ENCODE measurements around the gene PTGR3.

PTGR3 gene

GRCh38 chr18:75167759-75168618 is 41.0 kb downstream of the PTGR3 start:
- no peak for DNase-seq

- no peak for DNase-seq
Observed at GRCh38 chr18:75167137-75167536, 41.8 kb downstream of the PTGR3 start.

DNA sequence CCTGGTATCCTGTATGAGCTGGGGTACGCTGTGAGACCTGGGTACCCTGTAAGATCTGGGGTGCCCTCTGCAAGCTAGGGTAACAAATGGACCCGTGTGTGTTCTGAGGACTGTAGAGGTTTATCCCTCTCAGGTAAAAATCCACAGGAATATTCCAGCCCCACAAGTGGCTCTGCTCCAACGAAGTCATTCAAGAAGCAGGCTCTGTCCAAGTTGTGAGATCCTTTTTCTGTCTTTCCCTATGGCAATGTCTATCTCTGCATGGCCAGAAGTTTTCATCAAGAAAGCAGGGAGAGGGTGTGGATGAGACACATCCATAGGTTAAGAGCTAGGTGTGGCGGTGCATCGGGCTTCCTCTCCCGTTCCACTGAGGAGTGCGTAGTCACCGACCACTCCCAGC is 43.0 kb downstream of the PTGR3 start:
- no peak for DNase-seq

DNA sequence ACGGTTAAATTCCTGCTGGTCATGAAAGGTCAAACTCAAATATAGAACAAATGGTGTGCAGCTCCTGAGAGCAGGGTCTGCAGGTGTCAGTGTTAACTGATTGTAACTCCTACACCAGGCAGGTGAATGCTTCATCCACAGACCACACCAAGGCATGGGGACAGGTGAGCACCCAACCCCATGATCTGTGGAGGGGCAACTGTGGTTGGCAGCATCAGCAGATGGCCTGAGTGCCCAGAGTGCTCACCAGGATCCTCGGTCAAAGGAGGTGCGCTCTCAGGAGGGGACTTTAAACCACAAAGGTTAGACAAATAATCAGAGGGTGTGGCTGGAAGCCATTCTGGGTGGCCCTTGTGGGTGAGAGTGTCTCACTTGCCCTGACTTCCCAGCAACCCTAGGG is 44.5 kb downstream of the PTGR3 start:
- DNase-seq, result no peak

DNA sequence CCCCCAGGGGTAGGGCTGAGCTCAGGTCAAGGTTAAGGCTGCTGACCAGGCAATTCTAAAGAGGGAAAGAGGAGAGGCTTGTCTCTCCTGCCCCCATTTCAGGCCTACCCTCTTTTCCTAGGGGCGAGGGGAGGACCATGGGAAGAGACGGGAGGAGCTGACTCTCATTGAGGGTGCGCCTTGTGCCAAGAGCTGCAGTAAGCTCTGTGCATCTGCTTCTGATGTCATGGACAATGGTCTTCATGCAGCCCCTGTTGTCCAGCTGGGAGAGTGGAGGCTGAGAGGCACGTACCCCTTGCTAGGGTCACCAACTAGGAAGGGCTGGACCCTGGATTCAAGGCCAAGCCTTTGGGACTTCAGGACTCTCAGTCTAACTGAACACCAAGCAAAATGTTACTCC is 45.2 kb downstream of the PTGR3 start:
- no peak for DNase-seq

- no peak for DNase-seq
Observed at GRCh38 chr18:75162978-75163377, 46.0 kb downstream of the PTGR3 start.

DNA sequence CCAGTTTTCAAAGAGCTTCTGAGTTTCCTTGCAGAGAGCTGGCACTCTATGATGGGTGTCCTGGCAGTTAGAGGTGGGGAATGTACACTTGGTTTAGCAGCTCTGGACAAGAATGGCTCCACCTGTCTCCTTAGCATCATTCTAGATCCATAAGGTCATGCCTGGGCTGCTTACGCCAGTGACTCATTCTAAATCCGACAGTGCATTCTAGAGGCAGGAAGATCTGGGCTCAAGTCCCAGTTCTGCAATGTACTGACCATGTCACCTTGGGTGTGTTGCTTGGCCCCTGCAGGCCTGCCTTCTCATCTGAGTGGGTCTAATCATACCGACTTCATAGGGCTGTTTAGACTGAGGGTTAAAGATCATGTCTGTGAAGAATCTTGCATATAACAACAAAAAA is 46.5 kb downstream of the PTGR3 start:
- DNase-seq, result no peak

DNA sequence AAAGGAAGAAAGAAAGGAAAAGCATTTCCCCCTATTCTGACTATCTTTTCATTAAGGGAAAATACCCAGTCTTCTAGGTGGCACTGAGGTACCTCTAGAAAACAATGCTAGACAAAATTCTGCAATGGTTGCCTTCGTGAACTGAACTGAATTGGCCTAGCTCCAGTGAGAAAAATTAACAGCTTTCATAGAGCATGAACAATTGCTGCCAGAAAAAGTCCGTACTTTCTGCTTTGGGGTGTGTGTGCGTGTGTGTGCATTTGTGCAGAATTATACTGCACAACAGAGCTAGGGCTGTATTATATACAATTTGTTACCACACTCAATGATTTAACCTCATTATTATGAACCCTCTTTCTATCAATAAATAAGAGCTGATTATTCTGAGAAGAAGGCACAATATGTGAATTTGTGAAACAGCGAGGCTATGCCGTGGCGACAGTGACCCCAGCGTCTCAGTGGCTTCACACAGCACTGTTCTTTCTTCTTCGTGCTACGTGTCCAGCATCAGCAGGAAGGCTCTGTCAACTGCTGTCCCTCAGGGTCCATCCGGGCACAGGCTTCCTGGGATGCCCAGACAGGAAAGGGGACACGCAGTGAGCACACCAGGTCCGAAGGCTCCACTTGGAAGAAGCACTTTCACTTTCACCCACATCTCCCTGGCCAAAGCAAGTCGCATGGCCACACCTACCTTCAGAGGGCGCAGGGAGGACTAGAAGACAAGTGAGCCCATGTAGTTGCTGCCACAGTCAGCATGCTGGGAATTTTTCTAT is 47.5 kb downstream of the PTGR3 start:
- DNase-seq, result no peak

DNA sequence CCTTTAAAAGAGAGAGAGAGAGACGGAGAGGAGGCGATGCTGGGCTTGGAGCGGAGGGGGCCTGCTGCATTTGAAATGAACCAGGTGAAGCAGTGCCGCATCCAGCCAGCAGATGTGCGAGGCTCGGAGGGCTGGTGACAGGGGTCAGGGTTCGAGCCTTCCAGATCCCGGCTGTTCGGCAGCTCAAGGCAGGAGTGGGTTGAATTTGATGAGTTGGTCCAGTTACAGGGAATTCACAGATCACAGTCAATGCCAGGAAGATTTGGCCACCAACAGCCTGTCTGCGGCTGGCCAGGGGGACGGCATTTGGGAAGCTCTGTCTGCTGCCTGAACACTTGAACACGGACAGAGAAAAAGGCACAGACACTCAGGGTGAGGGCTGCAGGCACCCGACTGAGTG is 48.6 kb downstream of the PTGR3 start:
- DNase-seq, result no peak

DNA sequence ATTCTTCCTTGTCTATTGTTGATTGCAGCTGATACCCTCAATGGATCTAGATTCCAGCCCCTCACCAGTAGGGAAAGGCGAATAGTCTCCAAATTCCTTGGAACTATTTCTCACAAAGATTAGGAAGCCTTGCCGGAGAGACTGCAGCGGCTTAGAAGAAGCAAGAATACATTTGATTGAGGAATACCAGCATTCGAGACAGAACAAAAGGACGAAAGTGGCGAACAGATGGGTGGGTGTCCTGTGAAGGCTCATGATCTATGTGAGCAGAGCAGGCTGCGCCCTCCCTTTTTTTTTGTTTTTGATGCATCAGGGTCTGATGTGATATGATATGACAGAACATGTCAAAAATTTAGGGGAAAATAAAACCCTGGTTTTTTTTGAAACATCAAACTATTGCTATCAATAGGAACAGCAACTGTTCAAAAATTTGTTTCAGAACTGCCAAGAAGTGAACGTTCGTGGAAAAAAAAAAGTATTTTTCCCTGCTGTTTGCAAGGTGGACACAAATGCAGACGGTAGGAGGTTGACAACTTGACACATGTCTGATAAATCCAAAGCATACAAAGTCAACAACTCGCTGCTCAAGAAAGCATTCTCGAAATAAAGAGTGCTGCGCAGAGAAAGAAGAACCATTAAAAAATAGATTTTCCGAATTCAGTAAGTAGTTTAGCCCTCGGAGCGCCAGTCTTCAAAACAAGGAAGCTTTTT is 49.1 kb downstream of the PTGR3 start:
- no peak for DNase-seq

DNA sequence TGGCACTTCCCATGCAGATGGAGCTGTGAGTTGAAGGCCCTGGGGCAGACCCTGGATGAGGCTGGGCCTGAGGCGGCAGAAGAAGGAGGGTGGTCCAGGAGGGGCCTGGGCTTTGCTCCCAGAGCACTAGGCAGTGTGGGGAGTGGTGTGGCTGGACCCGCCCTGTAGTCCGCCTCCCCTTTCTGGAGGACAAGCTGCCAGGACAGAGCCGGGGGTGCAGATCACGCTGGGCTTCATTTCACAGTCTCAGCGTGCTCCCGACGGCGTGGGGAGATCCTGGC is 49.8 kb downstream of the PTGR3 start:
- DNase-seq, result no peak

Measured in NCI-H748 treated with DMSO at 0.1 percent for 48 hours (cell line).